Measurements from ENCODE around the gene KRT86. TPM values are rescaled to one million over a fixed set of nuclear protein-coding genes. Genes with fewer than 3 reads are reported as not detected.
"Not testable (repeated sequence)": the region's sequence is repeated elsewhere in the genome, so short reads cannot be mapped to it uniquely, and the experiment has no call there.

KRT86 gene
- total RNA-seq, 1 donor from 2014 or later, result not detected

DNA sequence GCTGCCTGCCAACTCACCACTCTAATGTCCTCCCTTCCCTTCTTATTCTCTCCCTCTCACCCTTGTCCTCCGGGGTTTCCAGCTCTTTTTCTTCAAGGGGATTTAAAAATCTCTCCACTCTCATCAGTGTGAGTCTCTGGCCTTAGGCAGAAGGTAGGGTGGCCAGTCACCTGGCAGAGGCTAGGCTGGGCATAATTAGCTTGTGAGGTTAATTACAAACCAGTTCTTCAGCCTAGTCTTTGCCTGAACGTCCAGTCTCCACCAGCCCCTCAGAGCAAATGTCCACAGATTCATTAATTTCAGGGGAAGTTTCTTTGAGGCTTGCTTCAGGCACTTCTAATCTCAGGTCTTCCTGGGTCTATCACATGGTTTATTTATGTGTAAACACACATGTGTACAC lies 34.7 kb upstream of the KRT86 start:
- peak overlapping the region; percentile 72 for H3K27ac Mint-ChIP-seq
- H3K36me3 Mint-ChIP-seq, result no peaks in the 10 kb centered on the region
- H3K9me3 Mint-ChIP-seq, result no peaks in the 10 kb centered on the region

DNA sequence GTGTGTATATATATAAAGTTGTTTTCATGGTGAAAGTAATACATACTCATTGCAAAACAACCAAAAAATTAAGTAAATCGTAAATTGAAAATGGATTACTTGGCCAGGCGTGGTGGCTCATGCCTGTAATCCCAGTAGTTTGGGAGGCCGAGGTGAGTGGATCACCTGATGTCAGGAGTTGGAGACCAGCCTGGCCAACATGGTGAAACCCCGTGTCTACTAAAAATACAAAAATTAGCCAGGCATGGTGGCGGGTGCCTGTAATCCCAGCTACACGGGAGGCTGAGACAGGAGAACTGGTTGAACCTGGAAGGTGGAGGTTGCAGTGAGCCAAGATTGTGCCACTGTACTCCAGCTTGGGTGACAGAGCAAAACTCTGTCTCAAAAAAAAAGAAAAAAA lies 34.2 kb upstream of the KRT86 start:
- H3K4me3 ChIP-seq; H2AFZ ChIP-seq (replicated peaks); H3F3A ChIP-seq (ENCODE audit: low read depth); H3K9me3 ChIP-seq (ENCODE audit: low read depth); H3K36me3 ChIP-seq; H3K27ac ChIP-seq; H3K79me2 ChIP-seq (ENCODE audit: low read depth); H3K4me3 Mint-ChIP-seq; H3K4me1 ChIP-seq; H3K36me3 Mint-ChIP-seq; DNase-seq (ENCODE audit: low spot score); H3K9me3 Mint-ChIP-seq; H3K27ac Mint-ChIP-seq; H3K4me2 ChIP-seq; H3K27me3 ChIP-seq; H3K9ac ChIP-seq; H4K20me1 ChIP-seq (ENCODE audit: low read depth): not testable (repeated sequence)
- peaks cover 12% of the 10 kb centered on the region for H3K27me3 Mint-ChIP-seq (ENCODE audit: insufficient read depth, low read depth)
- H3K4me1 Mint-ChIP-seq, result peaks cover 42% of the 10 kb centered on the region

More for the DNA sequence above, 34.7 kb upstream of the KRT86 start:
- Histone ChIP-seq H4K20me1 (ENCODE audit: low read depth) (no peaks in the 10 kb centered on the region), H3K27me3 (peaks cover 9% of the 10 kb centered on the region), H3K79me2 (ENCODE audit: low read depth) (no peaks in the 10 kb centered on the region), H3K4me2 (no peak overlapping the region), H3K9me3 (ENCODE audit: low read depth) (no peaks in the 10 kb centered on the region), H2AFZ (replicated peaks) (no peak overlapping the region), H3K27ac (no peak overlapping the region), H3K4me1 (no peaks in the 10 kb centered on the region), H3K36me3 (no peaks in the 10 kb centered on the region), H3K4me3 (no peak overlapping the region), H3K9ac (no peak overlapping the region), H3F3A (ENCODE audit: low read depth) (no peaks in the 10 kb centered on the region)
- Mint-ChIP-seq H3K4me1 (peaks cover 42% of the 10 kb centered on the region), H3K27me3 (ENCODE audit: insufficient read depth, low read depth) (peaks cover 13% of the 10 kb centered on the region), H3K4me3 (no peak overlapping the region)
- DNase-seq (ENCODE audit: low spot score), result no peak
- TF ChIP-seq EZH2phosphoT487 (IDR thresholded peaks at IDR 0.05) (no peak), CTCF (IDR thresholded peaks at IDR 0.05) (no peak), EZH2 (IDR thresholded peaks at IDR 0.05) (no peak)

GRCh38 chr12:52241205-52241842 lies 33.1 kb upstream of the KRT86 start:
- H3K9ac ChIP-seq, result no peak overlapping the region
- no peaks in the 10 kb centered on the region for H3K36me3 ChIP-seq
- no peak overlapping the region for H3K27ac Mint-ChIP-seq
- peaks cover 12% of the 10 kb centered on the region for H3K27me3 Mint-ChIP-seq (ENCODE audit: insufficient read depth, low read depth)
- no peak for DNase-seq (ENCODE audit: low spot score)
- no peaks in the 10 kb centered on the region for H3K4me1 ChIP-seq
- peak; percentile 7 for TF ChIP-seq CTCF (IDR thresholded peaks at IDR 0.05)
- TF ChIP-seq EZH2phosphoT487 (IDR thresholded peaks at IDR 0.05), result no peak
- TF ChIP-seq EZH2 (IDR thresholded peaks at IDR 0.05), result no peak
- peaks cover 46% of the 10 kb centered on the region for H3K4me1 Mint-ChIP-seq
- H3K4me3 ChIP-seq, result no peak overlapping the region
- no peaks in the 10 kb centered on the region for H3F3A ChIP-seq (ENCODE audit: low read depth)
- no peak overlapping the region for H2AFZ ChIP-seq (replicated peaks)
- H3K27me3 ChIP-seq, result no peaks in the 10 kb centered on the region
- no peaks in the 10 kb centered on the region for H3K79me2 ChIP-seq (ENCODE audit: low read depth)
- H3K9me3 ChIP-seq (ENCODE audit: low read depth), result no peaks in the 10 kb centered on the region
- H3K9me3 Mint-ChIP-seq, result no peaks in the 10 kb centered on the region
- H4K20me1 ChIP-seq (ENCODE audit: low read depth), result no peaks in the 10 kb centered on the region
- no peaks in the 10 kb centered on the region for H3K36me3 Mint-ChIP-seq
- H3K27ac ChIP-seq, result no peak overlapping the region
- H3K4me3 Mint-ChIP-seq, result no peak overlapping the region
- H3K4me2 ChIP-seq, result no peak overlapping the region

DNA sequence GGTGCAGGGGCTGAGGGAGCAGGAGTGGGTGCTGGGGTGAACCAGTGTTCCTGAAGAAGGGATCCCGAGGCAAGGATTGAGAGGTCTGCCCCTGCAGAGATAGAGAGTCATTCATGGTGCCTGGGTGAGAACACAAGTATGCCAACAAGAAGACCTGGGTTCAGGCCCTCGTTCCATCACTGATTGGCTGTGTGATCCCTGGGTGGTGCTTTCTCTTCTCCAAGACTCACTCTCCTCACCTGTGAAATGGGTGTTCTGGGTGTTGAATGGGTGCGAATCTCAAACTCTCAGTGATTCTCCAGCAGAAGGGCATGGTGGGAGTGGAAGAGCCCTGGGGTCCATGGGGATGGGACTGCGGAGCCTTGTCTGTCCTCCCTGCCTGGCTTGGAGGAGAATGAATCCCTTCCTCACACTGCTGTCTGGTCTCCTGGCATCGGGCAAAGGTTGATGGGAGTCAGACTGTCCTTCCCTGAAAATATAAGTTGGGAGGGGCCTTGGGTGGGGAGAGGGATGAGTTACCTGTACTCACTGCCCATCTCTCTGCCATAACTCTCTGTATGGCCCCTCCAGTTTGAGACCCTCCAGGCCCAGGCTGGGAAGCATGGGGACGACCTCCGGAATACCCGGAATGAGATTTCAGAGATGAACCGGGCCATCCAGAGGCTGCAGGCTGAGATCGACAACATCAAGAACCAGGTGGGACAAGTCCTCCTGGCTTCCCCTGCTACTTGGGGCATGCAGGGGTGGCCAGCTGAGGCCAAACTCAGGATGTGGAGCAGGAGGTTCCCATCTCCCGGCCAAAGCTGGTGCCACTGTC lies 31.8 kb upstream of the KRT86 start:
- Histone ChIP-seq H3K79me2 (ENCODE audit: low read depth) (no peaks in the 10 kb centered on the region), H3K27me3 (no peaks in the 10 kb centered on the region), H3K36me3 (no peaks in the 10 kb centered on the region), H3K4me2 (no peak overlapping the region), H3F3A (ENCODE audit: low read depth) (no peaks in the 10 kb centered on the region), H3K9me3 (ENCODE audit: low read depth) (no peaks in the 10 kb centered on the region), H3K4me1 (no peaks in the 10 kb centered on the region), H4K20me1 (ENCODE audit: low read depth) (no peaks in the 10 kb centered on the region), H3K9ac (no peak overlapping the region), H3K27ac (no peak overlapping the region), H2AFZ (replicated peaks) (no peak overlapping the region), H3K4me3 (no peak overlapping the region)
- Mint-ChIP-seq H3K36me3 (no peaks in the 10 kb centered on the region), H3K4me3 (no peak overlapping the region), H3K27me3 (ENCODE audit: insufficient read depth, low read depth) (peaks cover 12% of the 10 kb centered on the region), H3K4me1 (peaks cover 49% of the 10 kb centered on the region), H3K27ac (no peak overlapping the region), H3K9me3 (no peaks in the 10 kb centered on the region)
- no peak for TF ChIP-seq EZH2 (IDR thresholded peaks at IDR 0.05)
- TF ChIP-seq CTCF (IDR thresholded peaks at IDR 0.05), result no peak
- no peak for TF ChIP-seq EZH2phosphoT487 (IDR thresholded peaks at IDR 0.05)
- no peak for DNase-seq (ENCODE audit: low spot score)
